ENCODE data around the gene CDNF. TPM values are rescaled to one million over a fixed set of nuclear protein-coding genes. Genes with fewer than 3 reads are reported as not detected.

CDNF gene
- total RNA-seq, 1 experiment from 2014 or later, result 1.2 TPM

- Histone ChIP-seq H3F3A (ENCODE audit: low read length, unreplicated experiment) (no peaks in the 10 kb centered on the region), H3K79me2 (ENCODE audit: low read length) (no peaks in the 10 kb centered on the region), H3K9ac (ENCODE audit: low read length) (no peak overlapping the region), H4K20me1 (ENCODE audit: low read length) (no peaks in the 10 kb centered on the region), H3K9me3 (ENCODE audit: low read length) (no peaks in the 10 kb centered on the region), H3K36me3 (ENCODE audit: low read depth, low read length) (no peaks in the 10 kb centered on the region), H3K4me3 (ENCODE audit: low read length) (no peak overlapping the region), H3K27me3 (ENCODE audit: low read length) (no peaks in the 10 kb centered on the region), H3K4me2 (ENCODE audit: low read length) (no peak overlapping the region), H3K27ac (ENCODE audit: low read length) (peak overlapping the region; percentile 46), H3K9me2 (replicated peaks; ENCODE audit: low read length) (no peaks in the 10 kb centered on the region), H2AFZ (ENCODE audit: low read length) (no peak overlapping the region), H3K4me1 (ENCODE audit: insufficient read depth, low read length) (peaks cover 11% of the 10 kb centered on the region; the same call in 1 of the 2 replicates)
- ATAC-seq, result peak; percentile 60
- DNase-seq, result peak; percentile 50
- TF ChIP-seq CTCF (conservative IDR thresholded peaks at IDR 0.05; ENCODE audit: low read depth, low read length) (no peak), EZH2 (IDR thresholded peaks at IDR 0.05; ENCODE audit: low read length, unreplicated experiment) (no peak), EZH2phosphoT487 (IDR thresholded peaks at IDR 0.05; ENCODE audit: borderline replicate concordance, low read length) (no peak)
- ChIA-PET CTCF (no interaction called here), POLR2A (ENCODE audit: unreplicated experiment) (no interaction called here)
- no TSS peak for BruUV-seq (replicated peaks)
- intact Hi-C loops (cut with micrococcal nuclease), result no loop called here
Observed at GRCh38 chr10:14806318-14806717, 31.5 kb downstream of the CDNF start.

GRCh38 chr10:14803827-14804226 lies 34.0 kb downstream of the CDNF start:
- no peak overlapping the region for H3K27ac ChIP-seq (ENCODE audit: low read length)
- no peak overlapping the region for H2AFZ ChIP-seq (ENCODE audit: low read length)
- H3K4me3 ChIP-seq (ENCODE audit: low read length), result no peak overlapping the region
- TF ChIP-seq EZH2 (IDR thresholded peaks at IDR 0.05; ENCODE audit: low read length, unreplicated experiment) (no peak), CTCF (conservative IDR thresholded peaks at IDR 0.05; ENCODE audit: low read depth, low read length) (no peak), EZH2phosphoT487 (IDR thresholded peaks at IDR 0.05; ENCODE audit: borderline replicate concordance, low read length) (no peak)
- DNase-seq (no peak), ATAC-seq (no peak)
- H3K4me2 ChIP-seq (ENCODE audit: low read length), result no peak overlapping the region
- POLR2A ChIA-PET (ENCODE audit: unreplicated experiment), result no interaction called here
- intact Hi-C loops (cut with micrococcal nuclease), result no loop called here
- no peaks in the 10 kb centered on the region for H3K79me2 ChIP-seq (ENCODE audit: low read length)
- H3K27me3 ChIP-seq (ENCODE audit: low read length), result no peaks in the 10 kb centered on the region
- no peaks in the 10 kb centered on the region for H3K36me3 ChIP-seq (ENCODE audit: low read depth, low read length)
- H3K9me2 ChIP-seq (replicated peaks; ENCODE audit: low read length), result no peaks in the 10 kb centered on the region
- CTCF ChIA-PET, result no interaction called here
- no peaks in the 10 kb centered on the region for H4K20me1 ChIP-seq (ENCODE audit: low read length)
- no peak overlapping the region for H3K9ac ChIP-seq (ENCODE audit: low read length)
- H3K9me3 ChIP-seq (ENCODE audit: low read length), result no peaks in the 10 kb centered on the region
- no TSS peak for BruUV-seq (replicated peaks)
- peaks cover 11% of the 10 kb centered on the region; the same call in 1 of the 2 replicates for H3K4me1 ChIP-seq (ENCODE audit: insufficient read depth, low read length)
- H3F3A ChIP-seq (ENCODE audit: low read length, unreplicated experiment), result no peaks in the 10 kb centered on the region

GRCh38 chr10:14801723-14802122 lies 36.1 kb downstream of the CDNF start:
- Histone ChIP-seq H3K36me3 (ENCODE audit: low read depth, low read length) (no peaks in the 10 kb centered on the region), H3K27ac (ENCODE audit: low read length) (no peak overlapping the region), H4K20me1 (ENCODE audit: low read length) (no peaks in the 10 kb centered on the region), H2AFZ (ENCODE audit: low read length) (no peak overlapping the region), H3F3A (ENCODE audit: low read length, unreplicated experiment) (no peaks in the 10 kb centered on the region), H3K4me3 (ENCODE audit: low read length) (no peak overlapping the region), H3K79me2 (ENCODE audit: low read length) (no peaks in the 10 kb centered on the region), H3K4me1 (ENCODE audit: insufficient read depth, low read length) (peaks cover 5% of the 10 kb centered on the region; the same call in 1 of the 2 replicates), H3K4me2 (ENCODE audit: low read length) (no peak overlapping the region), H3K9me2 (replicated peaks; ENCODE audit: low read length) (no peaks in the 10 kb centered on the region), H3K9me3 (ENCODE audit: low read length) (no peaks in the 10 kb centered on the region), H3K9ac (ENCODE audit: low read length) (no peak overlapping the region), H3K27me3 (ENCODE audit: low read length) (no peaks in the 10 kb centered on the region)
- intact Hi-C loops (cut with micrococcal nuclease), result no loop called here
- DNase-seq, result no peak
- ChIA-PET CTCF (no interaction called here), POLR2A (ENCODE audit: unreplicated experiment) (no interaction called here)
- BruUV-seq (replicated peaks), result no TSS peak
- TF ChIP-seq EZH2phosphoT487 (IDR thresholded peaks at IDR 0.05; ENCODE audit: borderline replicate concordance, low read length) (no peak), CTCF (conservative IDR thresholded peaks at IDR 0.05; ENCODE audit: low read depth, low read length) (0 out of 2 replicates have a peak, but pooled peaks have one; percentile 19), EZH2 (IDR thresholded peaks at IDR 0.05; ENCODE audit: low read length, unreplicated experiment) (no peak)
- ATAC-seq, result peak; percentile 49

Measured in PC-3 (cell line).